MM.1S (cell line): ENCODE measurements around the gene ZNF516.

Experiments used
- EZH2 ChIP-seq: fragments of 300-600 bp; sonication (generic); optimal IDR thresholded peaks from 2 replicates; pipeline ENCODE3; 2017; ENCODE audit warnings: low read depth, mild to moderate bottlenecking, antibody characterized with exemption, low read length, mixed read lengths
- TF ChIP-seq, protein P1 (sequence below): fragments of 300-600 bp; sonication (generic); IDR thresholded peaks from 2 replicates; pipeline ENCODE4 v1.5.1; 2016; ENCODE audit warnings: antibody characterized with exemption, low read length, mixed read lengths

DNA sequence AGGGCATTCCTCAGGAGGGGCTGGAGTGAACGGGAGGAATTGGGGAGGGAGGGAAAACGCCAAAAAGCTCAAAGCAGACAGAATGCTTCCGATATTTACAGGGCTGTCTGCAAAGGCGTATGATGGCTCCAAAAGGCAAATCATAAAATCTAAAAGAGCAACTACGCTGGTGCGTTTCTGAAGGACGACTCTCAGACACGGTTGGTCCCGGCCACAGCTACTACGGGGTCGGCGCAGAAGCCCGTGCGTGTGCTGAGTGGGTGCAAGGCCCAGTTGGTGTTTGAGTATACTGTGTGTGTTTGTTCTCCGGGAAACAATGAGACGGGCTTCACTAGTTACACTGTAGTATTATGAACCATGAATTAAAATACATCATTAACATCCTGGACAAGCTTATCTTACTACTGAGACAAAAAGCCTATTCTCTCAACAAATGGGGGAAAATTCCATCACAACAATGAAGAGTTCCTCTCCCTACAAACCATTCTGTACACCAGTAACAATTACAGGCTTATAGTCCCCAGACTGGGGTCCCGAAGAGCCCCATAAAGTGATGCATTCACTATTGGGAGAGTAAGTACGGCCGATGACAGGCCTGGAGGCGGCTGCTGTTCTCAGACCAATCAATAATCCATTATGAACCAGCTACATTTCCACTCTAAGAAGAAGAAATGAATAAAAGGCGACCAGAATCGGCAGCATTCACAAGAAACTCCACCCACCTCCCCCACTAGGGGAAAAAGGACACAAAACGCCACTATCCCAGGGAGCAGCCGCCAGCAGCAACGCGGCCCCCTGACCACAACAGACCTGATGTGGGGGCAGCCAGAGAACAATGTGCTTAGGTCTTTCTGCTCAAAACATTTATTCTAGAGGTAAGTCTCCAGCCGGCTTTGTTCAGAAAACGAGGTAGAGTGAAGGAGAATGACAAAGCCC, 43.4 kb downstream of the ZNF516 start:
- TF ChIP-seq, protein P1, sequence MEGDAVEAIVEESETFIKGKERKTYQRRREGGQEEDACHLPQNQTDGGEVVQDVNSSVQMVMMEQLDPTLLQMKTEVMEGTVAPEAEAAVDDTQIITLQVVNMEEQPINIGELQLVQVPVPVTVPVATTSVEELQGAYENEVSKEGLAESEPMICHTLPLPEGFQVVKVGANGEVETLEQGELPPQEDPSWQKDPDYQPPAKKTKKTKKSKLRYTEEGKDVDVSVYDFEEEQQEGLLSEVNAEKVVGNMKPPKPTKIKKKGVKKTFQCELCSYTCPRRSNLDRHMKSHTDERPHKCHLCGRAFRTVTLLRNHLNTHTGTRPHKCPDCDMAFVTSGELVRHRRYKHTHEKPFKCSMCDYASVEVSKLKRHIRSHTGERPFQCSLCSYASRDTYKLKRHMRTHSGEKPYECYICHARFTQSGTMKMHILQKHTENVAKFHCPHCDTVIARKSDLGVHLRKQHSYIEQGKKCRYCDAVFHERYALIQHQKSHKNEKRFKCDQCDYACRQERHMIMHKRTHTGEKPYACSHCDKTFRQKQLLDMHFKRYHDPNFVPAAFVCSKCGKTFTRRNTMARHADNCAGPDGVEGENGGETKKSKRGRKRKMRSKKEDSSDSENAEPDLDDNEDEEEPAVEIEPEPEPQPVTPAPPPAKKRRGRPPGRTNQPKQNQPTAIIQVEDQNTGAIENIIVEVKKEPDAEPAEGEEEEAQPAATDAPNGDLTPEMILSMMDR, result no peak
- no peak for TF ChIP-seq EZH2
